ENCODE results near the gene NMT2. TPM values are rescaled to one million over a fixed set of nuclear protein-coding genes. Genes with fewer than 3 reads are reported as not detected.

NMT2 gene
- total and polyA plus RNA-seq, 2 donors = 19.6 to 31.1 TPM

- Histone ChIP-seq H3K27me3 (ENCODE audit: control insufficient read depth in 2 of 2, insufficient read depth in 1 of 2, low read length in 1 of 2) (no peaks in the 10 kb centered on the region), H3K36me3 (ENCODE audit: control insufficient read depth in 2 of 2, insufficient read depth in 2 of 2, low read length in 1 of 2) (no peaks in the 10 kb centered on the region), H3K27ac (ENCODE audit: low read depth in 1 of 2, low read length in 1 of 2) (no peak overlapping the region), H3K4me3 (ENCODE audit: low read length in 2 of 2) (no peak overlapping the region), H3K9me3 (ENCODE audit: control insufficient read depth in 2 of 2, insufficient read depth in 1 of 2, low read length in 1 of 2) (no peaks in the 10 kb centered on the region), H3K4me1 (ENCODE audit: control insufficient read depth in 2 of 2, insufficient read depth in 2 of 2, low read length in 2 of 2) (no peaks in the 10 kb centered on the region)
- no peak for DNase-seq (ENCODE audit: low read depth in 6 of 9, low spot score in 9 of 9)
- WGBS = 72% methylated on average over 4 of the region's 4 CpGs
Observed at GRCh38 chr10:15069230-15069629, 99.3 kb downstream of the NMT2 start.

GRCh38 chr10:15068802-15069201, 99.7 kb downstream of the NMT2 start:
- Histone ChIP-seq H3K36me3 (ENCODE audit: control insufficient read depth in 2 of 2, insufficient read depth in 2 of 2, low read length in 1 of 2) (no peaks in the 10 kb centered on the region), H3K4me1 (ENCODE audit: control insufficient read depth in 2 of 2, insufficient read depth in 2 of 2, low read length in 2 of 2) (no peaks in the 10 kb centered on the region), H3K9me3 (ENCODE audit: control insufficient read depth in 2 of 2, insufficient read depth in 1 of 2, low read length in 1 of 2) (no peaks in the 10 kb centered on the region), H3K4me3 (ENCODE audit: low read length in 2 of 2) (no peak overlapping the region), H3K27ac (ENCODE audit: low read depth in 1 of 2, low read length in 1 of 2) (no peak overlapping the region), H3K27me3 (ENCODE audit: control insufficient read depth in 2 of 2, insufficient read depth in 1 of 2, low read length in 1 of 2) (no peaks in the 10 kb centered on the region)
- 97% methylated on average over 3 of the region's 3 CpGs for WGBS
- DNase-seq (ENCODE audit: low read depth in 6 of 9, low spot score in 9 of 9) = no peak

GRCh38 chr10:15067154-15067553, 101.3 kb downstream of the NMT2 start:
- WGBS = 95% methylated on average over 5 of the region's 5 CpGs
- no peak overlapping the region for H3K27ac ChIP-seq (ENCODE audit: low read depth in 1 of 2, low read length in 1 of 2)
- H3K4me3 ChIP-seq (ENCODE audit: low read length in 2 of 2) = no peak overlapping the region
- no peak for DNase-seq (ENCODE audit: low read depth in 6 of 9, low spot score in 9 of 9)
- no peaks in the 10 kb centered on the region for H3K36me3 ChIP-seq (ENCODE audit: control insufficient read depth in 2 of 2, insufficient read depth in 2 of 2, low read length in 1 of 2)
- H3K4me1 ChIP-seq (ENCODE audit: control insufficient read depth in 2 of 2, insufficient read depth in 2 of 2, low read length in 2 of 2) = no peaks in the 10 kb centered on the region
- no peaks in the 10 kb centered on the region for H3K27me3 ChIP-seq (ENCODE audit: control insufficient read depth in 2 of 2, insufficient read depth in 1 of 2, low read length in 1 of 2)
- no peaks in the 10 kb centered on the region for H3K9me3 ChIP-seq (ENCODE audit: control insufficient read depth in 2 of 2, insufficient read depth in 1 of 2, low read length in 1 of 2)

GRCh38 chr10:15060638-15061037, 107.9 kb downstream of the NMT2 start:
- H3K4me3 ChIP-seq (ENCODE audit: low read length in 2 of 2) = no peak overlapping the region
- no peaks in the 10 kb centered on the region for H3K9me3 ChIP-seq (ENCODE audit: control insufficient read depth in 2 of 2, insufficient read depth in 1 of 2, low read length in 1 of 2)
- no peaks in the 10 kb centered on the region for H3K27me3 ChIP-seq (ENCODE audit: control insufficient read depth in 2 of 2, insufficient read depth in 1 of 2, low read length in 1 of 2)
- H3K4me1 ChIP-seq (ENCODE audit: control insufficient read depth in 2 of 2, insufficient read depth in 2 of 2, low read length in 2 of 2) = no peaks in the 10 kb centered on the region
- DNase-seq (ENCODE audit: low read depth in 6 of 9, low spot score in 9 of 9) = no peak
- WGBS = 91% methylated on average over 2 of the region's 2 CpGs
- no peak overlapping the region for H3K27ac ChIP-seq (ENCODE audit: low read depth in 1 of 2, low read length in 1 of 2)
- H3K36me3 ChIP-seq (ENCODE audit: control insufficient read depth in 2 of 2, insufficient read depth in 2 of 2, low read length in 1 of 2) = no peaks in the 10 kb centered on the region

GRCh38 chr10:15059914-15060313, 108.6 kb downstream of the NMT2 start:
- WGBS = 85% methylated on average over 4 of the region's 4 CpGs

GRCh38 chr10:15058689-15059088, 109.8 kb downstream of the NMT2 start:
- no peaks in the 10 kb centered on the region for H3K36me3 ChIP-seq (ENCODE audit: control insufficient read depth in 2 of 2, insufficient read depth in 2 of 2, low read length in 1 of 2)
- no peak overlapping the region for H3K27ac ChIP-seq (ENCODE audit: low read depth in 1 of 2, low read length in 1 of 2)
- no peaks in the 10 kb centered on the region for H3K9me3 ChIP-seq (ENCODE audit: control insufficient read depth in 2 of 2, insufficient read depth in 1 of 2, low read length in 1 of 2)
- WGBS = 56% methylated on average over 1 of the region's 1 CpG
- H3K4me3 ChIP-seq (ENCODE audit: low read length in 2 of 2) = no peak overlapping the region
- no peak for DNase-seq (ENCODE audit: low read depth in 6 of 9, low spot score in 9 of 9)
- no peaks in the 10 kb centered on the region for H3K4me1 ChIP-seq (ENCODE audit: control insufficient read depth in 2 of 2, insufficient read depth in 2 of 2, low read length in 2 of 2)
- no peaks in the 10 kb centered on the region for H3K27me3 ChIP-seq (ENCODE audit: control insufficient read depth in 2 of 2, insufficient read depth in 1 of 2, low read length in 1 of 2)

More at GRCh38 chr10:15059914-15060313, 108.6 kb downstream of the NMT2 start:
- Histone ChIP-seq H3K4me3 (ENCODE audit: low read length in 2 of 2) (no peak overlapping the region), H3K4me1 (ENCODE audit: control insufficient read depth in 2 of 2, insufficient read depth in 2 of 2, low read length in 2 of 2) (no peaks in the 10 kb centered on the region), H3K27me3 (ENCODE audit: control insufficient read depth in 2 of 2, insufficient read depth in 1 of 2, low read length in 1 of 2) (no peaks in the 10 kb centered on the region), H3K27ac (ENCODE audit: low read depth in 1 of 2, low read length in 1 of 2) (no peak overlapping the region), H3K9me3 (ENCODE audit: control insufficient read depth in 2 of 2, insufficient read depth in 1 of 2, low read length in 1 of 2) (no peaks in the 10 kb centered on the region), H3K36me3 (ENCODE audit: control insufficient read depth in 2 of 2, insufficient read depth in 2 of 2, low read length in 1 of 2) (no peaks in the 10 kb centered on the region)
- DNase-seq (ENCODE audit: low read depth in 6 of 9, low spot score in 9 of 9) = no peak

Other genes starting within 250 kb of the NMT2 start
- 22.3 TPM for gene DCLRE1C, start 214.6 kb downstream of the NMT2 start, total RNA-seq
- 9.5 TPM for gene DCLRE1C, start 214.6 kb downstream of the NMT2 start, polyA plus RNA-seq
- gene MEIG1, start 209.3 kb downstream of the NMT2 start, total RNA-seq = 0.76 TPM
- 2.2 TPM for gene MEIG1, start 209.3 kb downstream of the NMT2 start, polyA plus RNA-seq
- gene OLAH, start 124.8 kb downstream of the NMT2 start, total RNA-seq = 0.09 TPM
- 14.4 TPM for gene OLAH, start 124.8 kb downstream of the NMT2 start, polyA plus RNA-seq
- 11.9 TPM for gene ACBD7, start 79.9 kb downstream of the NMT2 start, total RNA-seq
- 1.4 TPM for gene ACBD7, start 79.9 kb downstream of the NMT2 start, polyA plus RNA-seq
- gene RPP38, start 71.3 kb downstream of the NMT2 start, total RNA-seq = 14.7 TPM
- 32.2 TPM for gene RPP38, start 71.3 kb downstream of the NMT2 start, polyA plus RNA-seq
- 5.4 TPM for gene FAM171A1, start 202.6 kb upstream of the NMT2 start, total RNA-seq
- gene FAM171A1, start 202.6 kb upstream of the NMT2 start, polyA plus RNA-seq = 4.2 TPM